Fibroblast of lung (primary cell): ENCODE measurements around the gene PDP2.

Experiments
- EZH2 ChIP-seq: IDR thresholded peaks from 2 replicates; pipeline ENCODE4 v1.5.1; 2012; ENCODE audit warnings: low read length, control low read depth, mild to moderate bottlenecking; ENCODE audit errors: missing control alignments
- TF ChIP-seq, protein P1 (sequence below), 2 donors: IDR thresholded peaks in 1 of 2; conservative IDR thresholded peaks in 1 of 2; 1 replicate in 1 of 2; 2 replicates in 1 of 2; pipeline ENCODE4 v1.5.1; 2011 to 2012; ENCODE audit warnings: low read length in 2 of 2, control low read depth in 1 of 2, inconsistent platforms in 1 of 2, low read depth in 1 of 2, mild to moderate bottlenecking in 1 of 2

DNA sequence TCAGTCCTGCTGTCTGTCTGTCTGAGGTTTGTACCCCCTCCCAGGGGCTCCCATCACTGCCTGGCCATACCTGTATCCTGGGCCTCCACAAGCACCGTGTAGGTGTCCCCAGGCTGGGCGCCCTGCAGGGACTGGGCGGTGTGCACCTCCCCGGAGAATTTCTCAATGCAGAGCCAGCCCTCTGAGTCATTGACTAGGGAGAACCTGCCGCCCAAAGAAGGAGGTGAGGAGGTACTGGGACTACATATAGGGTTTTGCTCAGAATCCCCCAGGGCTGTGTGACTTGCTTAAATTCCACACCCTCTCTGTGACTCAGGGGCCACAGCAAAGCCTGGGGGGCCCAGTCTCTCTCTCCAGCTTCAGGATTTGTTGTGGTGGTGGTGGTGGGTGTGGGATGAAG is 30.8 kb downstream of the PDP2 start:
- TF ChIP-seq, protein P1, sequence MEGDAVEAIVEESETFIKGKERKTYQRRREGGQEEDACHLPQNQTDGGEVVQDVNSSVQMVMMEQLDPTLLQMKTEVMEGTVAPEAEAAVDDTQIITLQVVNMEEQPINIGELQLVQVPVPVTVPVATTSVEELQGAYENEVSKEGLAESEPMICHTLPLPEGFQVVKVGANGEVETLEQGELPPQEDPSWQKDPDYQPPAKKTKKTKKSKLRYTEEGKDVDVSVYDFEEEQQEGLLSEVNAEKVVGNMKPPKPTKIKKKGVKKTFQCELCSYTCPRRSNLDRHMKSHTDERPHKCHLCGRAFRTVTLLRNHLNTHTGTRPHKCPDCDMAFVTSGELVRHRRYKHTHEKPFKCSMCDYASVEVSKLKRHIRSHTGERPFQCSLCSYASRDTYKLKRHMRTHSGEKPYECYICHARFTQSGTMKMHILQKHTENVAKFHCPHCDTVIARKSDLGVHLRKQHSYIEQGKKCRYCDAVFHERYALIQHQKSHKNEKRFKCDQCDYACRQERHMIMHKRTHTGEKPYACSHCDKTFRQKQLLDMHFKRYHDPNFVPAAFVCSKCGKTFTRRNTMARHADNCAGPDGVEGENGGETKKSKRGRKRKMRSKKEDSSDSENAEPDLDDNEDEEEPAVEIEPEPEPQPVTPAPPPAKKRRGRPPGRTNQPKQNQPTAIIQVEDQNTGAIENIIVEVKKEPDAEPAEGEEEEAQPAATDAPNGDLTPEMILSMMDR (conservative IDR thresholded peaks at IDR 0.05 in 1 of 2, IDR thresholded peaks at IDR 0.05 in 1 of 2; ENCODE audit: low read depth in 1 of 2, low read length in 2 of 2): no peak
- TF ChIP-seq EZH2: no peak
